ENCODE measurements around the gene MECR.

Gene MECR

DNA sequence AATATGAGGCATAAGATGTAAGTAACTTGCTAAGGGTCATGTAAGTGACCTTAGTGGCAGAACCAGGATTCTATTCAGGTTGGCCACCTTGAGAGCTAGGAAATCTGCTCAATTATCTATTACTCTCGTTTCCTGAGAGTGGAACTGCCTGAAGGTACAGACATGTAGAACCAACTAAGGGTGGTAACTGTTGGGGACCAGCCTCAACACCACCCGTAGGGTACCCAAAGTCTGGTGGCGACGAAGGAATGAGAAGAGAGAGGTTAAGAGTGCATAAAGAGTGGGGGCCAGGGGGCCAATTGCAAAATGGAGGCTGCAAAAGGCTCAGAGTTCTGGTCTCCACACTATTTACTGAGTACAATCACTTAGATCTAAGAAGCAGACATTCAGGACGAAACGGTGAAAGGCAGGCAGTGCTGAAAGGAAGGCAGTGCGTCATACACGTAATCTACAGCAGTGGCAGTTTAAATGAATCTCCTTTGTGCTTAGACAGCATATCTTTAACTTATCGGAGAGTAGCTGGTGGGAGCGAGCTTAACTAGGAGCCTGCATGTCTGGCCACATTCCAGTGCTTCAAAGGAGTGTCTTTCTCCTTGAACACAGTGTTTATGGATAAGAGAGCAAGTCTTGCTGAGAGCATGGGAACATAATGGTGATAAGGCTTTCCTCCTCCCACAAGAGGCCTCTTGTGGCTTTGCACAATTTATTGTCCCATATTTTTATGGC is 74.0 kb downstream of the MECR start:
- TF ChIP-seq, protein P1, sequence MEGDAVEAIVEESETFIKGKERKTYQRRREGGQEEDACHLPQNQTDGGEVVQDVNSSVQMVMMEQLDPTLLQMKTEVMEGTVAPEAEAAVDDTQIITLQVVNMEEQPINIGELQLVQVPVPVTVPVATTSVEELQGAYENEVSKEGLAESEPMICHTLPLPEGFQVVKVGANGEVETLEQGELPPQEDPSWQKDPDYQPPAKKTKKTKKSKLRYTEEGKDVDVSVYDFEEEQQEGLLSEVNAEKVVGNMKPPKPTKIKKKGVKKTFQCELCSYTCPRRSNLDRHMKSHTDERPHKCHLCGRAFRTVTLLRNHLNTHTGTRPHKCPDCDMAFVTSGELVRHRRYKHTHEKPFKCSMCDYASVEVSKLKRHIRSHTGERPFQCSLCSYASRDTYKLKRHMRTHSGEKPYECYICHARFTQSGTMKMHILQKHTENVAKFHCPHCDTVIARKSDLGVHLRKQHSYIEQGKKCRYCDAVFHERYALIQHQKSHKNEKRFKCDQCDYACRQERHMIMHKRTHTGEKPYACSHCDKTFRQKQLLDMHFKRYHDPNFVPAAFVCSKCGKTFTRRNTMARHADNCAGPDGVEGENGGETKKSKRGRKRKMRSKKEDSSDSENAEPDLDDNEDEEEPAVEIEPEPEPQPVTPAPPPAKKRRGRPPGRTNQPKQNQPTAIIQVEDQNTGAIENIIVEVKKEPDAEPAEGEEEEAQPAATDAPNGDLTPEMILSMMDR (IDR thresholded peaks at IDR 0.05) = no peak

DNA sequence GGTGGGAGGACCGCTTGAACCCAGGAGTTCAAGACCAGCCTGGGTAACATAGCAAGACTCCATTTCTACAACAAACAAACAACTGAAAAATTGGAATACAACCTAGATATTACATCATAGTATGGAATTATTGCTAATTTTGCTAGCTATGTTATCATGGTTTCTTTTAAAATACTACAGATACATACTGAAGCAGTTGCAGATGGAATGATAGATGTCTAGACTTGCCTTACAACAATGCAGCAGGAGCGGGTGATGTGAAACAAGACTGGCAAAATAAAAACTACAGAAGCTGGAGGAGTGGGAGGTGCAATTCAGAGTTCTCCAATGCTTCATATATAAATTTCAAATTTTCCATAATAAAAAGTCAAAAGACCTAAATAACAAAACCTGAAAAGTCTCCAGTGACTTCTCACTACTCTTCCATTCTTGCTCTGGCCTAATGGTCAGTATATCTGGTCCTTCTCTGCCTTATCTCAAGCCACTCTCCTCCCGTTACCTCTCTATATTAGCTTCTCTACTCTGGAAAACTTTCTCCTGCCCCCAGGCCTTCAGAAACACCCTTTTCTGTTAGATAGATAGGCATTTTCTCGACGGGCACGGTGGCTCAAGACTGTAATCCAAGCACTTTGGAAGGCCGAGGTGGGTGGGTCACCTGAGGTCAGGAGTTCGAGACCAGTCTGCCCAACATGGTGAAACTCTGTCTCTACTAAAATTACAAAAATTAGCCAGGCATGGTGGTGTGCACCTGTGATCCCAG is 78.5 kb downstream of the MECR start:
- TF ChIP-seq, protein P1 (IDR thresholded peaks at IDR 0.05) = no peak

DNA sequence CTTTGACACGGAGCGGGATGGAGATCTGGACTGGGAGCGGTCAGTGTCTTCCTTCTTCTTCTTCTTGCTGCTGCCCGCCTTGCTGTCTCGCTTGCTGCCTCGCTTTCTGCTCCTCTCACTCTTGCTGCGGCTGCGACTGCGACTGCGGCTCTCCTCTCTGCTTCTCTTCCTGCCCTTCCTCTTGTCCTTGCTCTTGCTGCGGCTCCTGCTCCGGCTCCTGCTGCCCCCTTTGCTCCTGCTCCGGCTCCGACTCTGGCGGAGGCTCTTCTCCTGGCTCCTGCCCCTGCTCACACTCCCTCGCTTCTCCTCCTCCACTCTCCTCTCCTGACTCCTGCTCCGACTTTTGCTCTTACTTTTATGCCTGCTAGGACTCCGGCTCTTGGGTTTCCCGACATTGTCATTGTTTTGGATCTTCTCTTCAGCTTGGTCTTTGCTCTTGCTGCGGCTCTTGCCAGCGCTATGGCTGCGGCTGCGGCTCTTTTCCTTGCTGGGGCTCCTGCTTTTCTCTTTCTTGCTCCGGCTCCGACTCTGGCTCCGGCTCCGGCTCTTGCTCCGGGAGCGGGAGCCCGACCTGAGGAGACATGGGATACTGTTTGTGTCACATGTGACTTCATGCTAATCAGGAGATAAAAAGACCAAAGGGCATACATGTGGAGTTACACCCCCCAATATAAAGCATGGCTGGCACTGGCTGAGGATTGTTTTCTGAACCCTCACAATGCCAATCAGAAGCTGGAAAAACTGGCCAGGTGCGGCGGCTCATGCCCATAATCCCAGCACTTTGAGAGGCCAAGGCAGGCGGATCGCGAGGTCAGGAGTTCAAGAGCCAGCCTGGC is 81.9 kb downstream of the MECR start:
- TF ChIP-seq, protein P1 (IDR thresholded peaks at IDR 0.05) = no peak

DNA sequence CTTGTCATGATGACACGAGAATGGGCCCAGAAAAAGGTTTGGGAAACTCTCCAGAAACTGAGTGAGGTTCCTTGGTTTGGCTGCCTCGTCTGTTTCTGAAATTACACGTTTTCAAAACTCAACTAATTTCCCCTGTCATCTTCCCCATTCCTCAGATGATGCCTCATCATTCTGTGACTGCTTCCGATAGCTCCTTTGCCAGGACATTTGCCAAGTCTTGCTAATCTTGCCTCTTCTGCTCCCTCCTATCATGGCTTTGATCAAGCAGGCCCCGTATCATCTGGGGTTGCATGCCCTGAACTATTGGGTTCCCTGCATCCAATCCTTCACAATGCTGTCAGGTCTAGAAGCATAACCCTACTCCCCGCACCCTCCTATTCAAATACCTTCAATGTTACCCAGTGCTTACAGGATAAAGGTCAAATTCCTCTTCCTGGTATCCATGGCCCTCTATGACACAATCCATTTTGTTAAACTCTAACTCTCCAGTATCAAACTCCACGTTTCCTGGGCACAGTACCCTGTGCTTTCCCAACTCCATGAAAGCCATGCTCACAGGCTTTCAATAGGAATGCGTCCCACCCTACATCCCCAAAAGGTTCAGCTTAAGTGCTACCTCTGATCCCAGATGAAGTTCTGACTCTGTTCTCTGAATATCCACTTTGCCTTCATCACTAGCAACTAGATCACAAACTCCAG is 84.8 kb downstream of the MECR start:
- TF ChIP-seq, protein P1 (IDR thresholded peaks at IDR 0.05) = no peak

DNA sequence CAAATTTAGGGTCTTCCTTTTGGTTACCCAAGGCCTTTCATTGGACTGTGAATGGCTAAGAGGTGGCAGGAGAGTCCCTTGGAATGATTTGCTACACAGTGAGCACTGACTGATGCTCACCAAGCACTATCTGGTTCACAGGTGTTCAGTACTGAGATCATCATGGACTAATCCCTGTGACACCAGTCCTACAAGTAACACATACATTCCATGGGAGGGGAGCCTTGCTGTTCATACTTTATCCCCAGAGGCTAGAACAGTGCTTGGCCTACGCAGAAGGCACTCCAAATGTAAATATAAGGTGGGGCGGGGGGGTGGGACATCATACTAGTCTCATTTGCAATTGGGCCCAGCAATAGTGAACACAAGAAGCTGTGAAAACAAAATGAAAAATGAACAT is 86.6 kb downstream of the MECR start:
- TF ChIP-seq, protein P1 (IDR thresholded peaks at IDR 0.05) = no peak

DNA sequence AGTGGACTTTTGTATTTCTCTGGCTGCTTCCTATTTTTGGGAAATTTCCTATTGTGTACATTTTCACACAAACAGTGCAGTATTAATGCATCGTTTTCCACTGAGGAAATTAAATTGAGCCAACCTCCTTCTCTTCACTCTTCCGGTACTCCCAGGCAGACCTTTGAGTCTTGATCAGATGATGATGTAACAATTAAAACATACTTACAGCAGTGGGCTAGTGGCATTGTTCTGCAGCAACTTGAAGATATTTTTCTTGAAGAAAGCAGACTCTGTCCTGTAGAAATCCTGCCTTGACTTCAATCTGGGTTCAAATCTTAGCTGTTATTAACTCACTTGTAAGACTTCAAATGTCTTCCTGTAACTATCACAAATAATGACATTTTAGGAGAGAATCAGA is 88.0 kb downstream of the MECR start:
- TF ChIP-seq, protein P1 (IDR thresholded peaks at IDR 0.05) = no peak

All from LNCAP (cell line).